SK-N-SH (cell line): ENCODE data around the gene CD101.

Experiments
- EP300 ChIP-seq, 2 experiments: IDR thresholded peaks; 2 replicates each; pipeline versions ENCODE4 v1.4.0 to v1.6.1; 2012; ENCODE audit warnings: borderline replicate concordance in 1 of 2, low read depth in 1 of 2, low read length in 1 of 2
- GATA2 ChIP-seq: sonication (generic); formaldehyde crosslinking; IDR thresholded peaks from 2 replicates; pipeline ENCODE4 v1.5.0; 2020; ENCODE audit warnings: mild to moderate bottlenecking, missing genetic modification reagents
- POLR2AphosphoS5 ChIP-seq: IDR thresholded peaks from 2 replicates; pipeline ENCODE4 v1.6.1; 2012; ENCODE audit warnings: low read depth, low read length
- RAD21 ChIP-seq: IDR thresholded peaks from 2 replicates; pipeline ENCODE4 v1.6.1; 2012; ENCODE audit warnings: mild to moderate bottlenecking, low read length
- RXRA ChIP-seq: IDR thresholded peaks from 2 replicates; pipeline ENCODE4 v1.4.0; 2012; ENCODE audit warnings: low read depth, mild to moderate bottlenecking, borderline replicate concordance
- TF ChIP-seq, protein P1 (sequence below): fragments of 200-600 bp; sonication (generic); IDR thresholded peaks from 2 replicates; pipeline ENCODE4 v1.6.1; 2017; ENCODE audit warnings: antibody characterized with exemption, mild to moderate bottlenecking, moderate library complexity
- TF ChIP-seq, protein P2 (sequence below): IDR thresholded peaks from 2 replicates; pipeline ENCODE4 v1.4.0; 2012; ENCODE audit warnings: low read depth, borderline replicate concordance

- TF ChIP-seq GATA2 (CRISPR knock-in tag) = no peak
- TF ChIP-seq, protein P1, sequence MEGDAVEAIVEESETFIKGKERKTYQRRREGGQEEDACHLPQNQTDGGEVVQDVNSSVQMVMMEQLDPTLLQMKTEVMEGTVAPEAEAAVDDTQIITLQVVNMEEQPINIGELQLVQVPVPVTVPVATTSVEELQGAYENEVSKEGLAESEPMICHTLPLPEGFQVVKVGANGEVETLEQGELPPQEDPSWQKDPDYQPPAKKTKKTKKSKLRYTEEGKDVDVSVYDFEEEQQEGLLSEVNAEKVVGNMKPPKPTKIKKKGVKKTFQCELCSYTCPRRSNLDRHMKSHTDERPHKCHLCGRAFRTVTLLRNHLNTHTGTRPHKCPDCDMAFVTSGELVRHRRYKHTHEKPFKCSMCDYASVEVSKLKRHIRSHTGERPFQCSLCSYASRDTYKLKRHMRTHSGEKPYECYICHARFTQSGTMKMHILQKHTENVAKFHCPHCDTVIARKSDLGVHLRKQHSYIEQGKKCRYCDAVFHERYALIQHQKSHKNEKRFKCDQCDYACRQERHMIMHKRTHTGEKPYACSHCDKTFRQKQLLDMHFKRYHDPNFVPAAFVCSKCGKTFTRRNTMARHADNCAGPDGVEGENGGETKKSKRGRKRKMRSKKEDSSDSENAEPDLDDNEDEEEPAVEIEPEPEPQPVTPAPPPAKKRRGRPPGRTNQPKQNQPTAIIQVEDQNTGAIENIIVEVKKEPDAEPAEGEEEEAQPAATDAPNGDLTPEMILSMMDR = no peak
- no peak for TF ChIP-seq RAD21
- no peak for TF ChIP-seq EP300 (IDR thresholded peaks at IDR 0.05; ENCODE audit: borderline replicate concordance in 1 of 2, low read depth in 1 of 2, low read length in 1 of 2)
- no peak for TF ChIP-seq POLR2AphosphoS5
- TF ChIP-seq RXRA = no peak
- TF ChIP-seq, protein P2, sequence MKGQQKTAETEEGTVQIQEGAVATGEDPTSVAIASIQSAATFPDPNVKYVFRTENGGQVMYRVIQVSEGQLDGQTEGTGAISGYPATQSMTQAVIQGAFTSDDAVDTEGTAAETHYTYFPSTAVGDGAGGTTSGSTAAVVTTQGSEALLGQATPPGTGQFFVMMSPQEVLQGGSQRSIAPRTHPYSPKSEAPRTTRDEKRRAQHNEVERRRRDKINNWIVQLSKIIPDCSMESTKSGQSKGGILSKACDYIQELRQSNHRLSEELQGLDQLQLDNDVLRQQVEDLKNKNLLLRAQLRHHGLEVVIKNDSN = no peak
These were observed 42.7 kb downstream of the CD101 start for GRCh38 chr1:117044217-117044616.
